GM19468 (cell line): ENCODE data around the gene PIK3R5.
"Not testable (repeated sequence)": the region's sequence is repeated elsewhere in the genome, so short reads cannot be mapped to it uniquely, and the experiment has no call there.

Experiments used
- ATAC-seq: cut with Tn5 transposase; IDR thresholded peaks from one replicate; pipeline ENCODE4 v1.9.1; 2021; ENCODE audit warnings: mild to moderate bottlenecking, moderate library complexity, moderate number of reproducible peaks; ENCODE audit not compliant: unreplicated experiment; ENCODE audit errors: extremely low read depth

PIK3R5 gene

GRCh38 chr17:8865811-8866210, 99.7 kb downstream of the PIK3R5 start:
- ATAC-seq: no peak

GRCh38 chr17:8865385-8865784, 100.1 kb downstream of the PIK3R5 start:
- ATAC-seq: no peak

- no peak for ATAC-seq
Measured at GRCh38 chr17:8862213-8863056, 103.1 kb downstream of the PIK3R5 start.

- no peak for ATAC-seq
Measured at GRCh38 chr17:8861495-8862181, 103.9 kb downstream of the PIK3R5 start.

- no peak for ATAC-seq
Measured at GRCh38 chr17:8859804-8860430, 105.6 kb downstream of the PIK3R5 start.

- no peak for ATAC-seq
Measured at GRCh38 chr17:8859027-8859803, 106.3 kb downstream of the PIK3R5 start.

- ATAC-seq: no peak
Measured at GRCh38 chr17:8857919-8858318, 107.6 kb downstream of the PIK3R5 start.

GRCh38 chr17:8856869-8857575, 108.5 kb downstream of the PIK3R5 start:
- ATAC-seq: no peak

- ATAC-seq: not testable (repeated sequence)
Measured at GRCh38 chr17:8856205-8856603, 109.3 kb downstream of the PIK3R5 start.

- no peak for ATAC-seq
Measured at GRCh38 chr17:8855477-8856204, 109.9 kb downstream of the PIK3R5 start.

- no peak for ATAC-seq
Measured at GRCh38 chr17:8851600-8851999, 113.9 kb downstream of the PIK3R5 start.

- no peak for ATAC-seq
Measured at GRCh38 chr17:8849311-8850041, 116.0 kb downstream of the PIK3R5 start.

- ATAC-seq: no peak
Measured at GRCh38 chr17:8847891-8848290, 117.6 kb downstream of the PIK3R5 start.

GRCh38 chr17:8846768-8847211, 118.7 kb downstream of the PIK3R5 start:
- ATAC-seq: no peak

- no peak for ATAC-seq
Measured at GRCh38 chr17:8844229-8845218, 121.0 kb downstream of the PIK3R5 start.

GRCh38 chr17:8843344-8843743, 122.2 kb downstream of the PIK3R5 start:
- no peak for ATAC-seq

- no peak for ATAC-seq
Measured at GRCh38 chr17:8841844-8842243, 123.7 kb downstream of the PIK3R5 start.
